Loucy (cell line): Measurements from ENCODE around the gene ZFP90.

Experiments used
- H2AFZ ChIP-seq: fragments of 200-600 bp; sonication (generic); 2 replicates; pipeline ENCODE4 v1.6.0; 2016; ENCODE audit warnings: antibody characterized with exemption, mild to moderate bottlenecking, low read length, moderate library complexity
- H3F3A ChIP-seq: fragments of 200-600 bp; 2 replicates; pipeline ENCODE4 v1.6.0; 2016; ENCODE audit warnings: antibody characterized with exemption, low read depth, mild to moderate bottlenecking
- H3K27me3 ChIP-seq: fragments of 200-600 bp; sonication (generic); 2 replicates; pipeline ENCODE4 v1.6.1; 2014; ENCODE audit warnings: low read length, mild to moderate bottlenecking; ENCODE audit not compliant: insufficient read depth, poor library complexity, severe bottlenecking
- H3K36me3 ChIP-seq: fragments of 200-600 bp; sonication (generic); 2 replicates; pipeline ENCODE4 v1.6.1; 2016; ENCODE audit warnings: low read length; ENCODE audit not compliant: insufficient read depth
- H3K4me1 ChIP-seq: fragments of 200-600 bp; sonication (generic); 2 replicates; pipeline ENCODE4 v1.5.1; 2014; ENCODE audit warnings: low read length, mild to moderate bottlenecking; ENCODE audit not compliant: insufficient read depth, poor library complexity, severe bottlenecking
- H3K4me2 ChIP-seq: fragments of 200-600 bp; sonication (generic); 2 replicates; pipeline ENCODE4 v1.6.0; 2014; ENCODE audit warnings: antibody characterized with exemption, low read length, low read depth, mild to moderate bottlenecking; ENCODE audit not compliant: poor library complexity, severe bottlenecking
- H3K4me3 ChIP-seq: fragments of 200-600 bp; sonication (generic); 2 replicates; pipeline ENCODE4 v1.5.1; 2014; ENCODE audit warnings: low read length, mild to moderate bottlenecking, mixed read lengths; ENCODE audit not compliant: poor library complexity, severe bottlenecking
- H3K79me2 ChIP-seq: fragments of 200-600 bp; sonication (generic); 2 replicates; pipeline ENCODE4 v1.6.1; 2014; ENCODE audit warnings: low read length; ENCODE audit not compliant: insufficient read depth
- H3K9ac ChIP-seq: fragments of 200-600 bp; sonication (generic); 2 replicates; pipeline ENCODE4 v1.6.0; 2014; ENCODE audit warnings: mild to moderate bottlenecking, low read depth, low read length, moderate library complexity; ENCODE audit not compliant: poor library complexity, severe bottlenecking
- H3K9me2 ChIP-seq: fragments of 200-600 bp; sonication (generic); replicated peaks from 2 replicates; pipeline ENCODE4 v1.6.1; 2016; ENCODE audit warnings: low read depth, low read length, mixed read lengths
- H3K9me3 ChIP-seq: fragments of 200-600 bp; sonication (generic); 2 replicates; pipeline ENCODE4 v1.6.1; 2014; ENCODE audit warnings: mild to moderate bottlenecking, antibody characterized with exemption, low read length, low read depth; ENCODE audit not compliant: insufficient read depth
- H4K20me1 ChIP-seq: fragments of 200-600 bp; sonication (generic); 2 replicates; pipeline ENCODE4 v1.6.0; 2014; ENCODE audit warnings: antibody characterized with exemption, low read length, mild to moderate bottlenecking; ENCODE audit not compliant: insufficient read depth, poor library complexity, severe bottlenecking
- EZH2phosphoT487 ChIP-seq: fragments of 200-600 bp; IDR thresholded peaks from 2 replicates; pipeline ENCODE4 v1.6.1; 2018; ENCODE audit warnings: antibody characterized with exemption, mild to moderate bottlenecking, moderate library complexity, borderline replicate concordance
- TF ChIP-seq, protein P1 (sequence below): fragments of 200-600 bp; sonication (generic); conservative IDR thresholded peaks from 2 replicates; pipeline ENCODE4 v1.5.1; 2014; ENCODE audit warnings: mild to moderate bottlenecking, antibody characterized with exemption, low read length

ZFP90 gene

DNA sequence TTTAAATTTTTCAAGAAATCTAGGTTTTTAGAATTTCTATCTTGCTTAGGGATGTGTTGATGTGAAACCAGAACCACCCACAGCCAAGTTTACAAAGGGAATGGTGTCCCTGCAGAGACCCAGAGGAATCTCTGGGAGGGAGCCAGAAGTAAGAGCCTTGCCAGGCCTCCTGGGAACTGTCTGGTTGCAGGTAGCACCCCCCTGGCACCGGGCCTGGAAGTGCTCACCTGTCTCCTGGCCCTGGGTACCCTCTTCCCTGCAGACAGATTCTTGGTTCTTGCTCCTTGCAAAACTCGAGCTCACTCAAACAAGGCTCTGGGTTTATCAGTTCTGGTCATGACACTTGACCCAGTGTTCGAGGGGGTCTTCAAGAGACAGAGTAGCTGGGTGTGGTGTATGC is 24.6 kb upstream of the ZFP90 start:
- H3K9me2 ChIP-seq: no peaks in the 10 kb centered on the region
- H3F3A ChIP-seq: no peaks in the 10 kb centered on the region
- H3K9me3 ChIP-seq: no peaks in the 10 kb centered on the region
- H2AFZ ChIP-seq: no peak overlapping the region
- no peaks in the 10 kb centered on the region for H3K36me3 ChIP-seq
- no peak overlapping the region for H3K9ac ChIP-seq
- no peak overlapping the region for H3K4me2 ChIP-seq
- no peak for TF ChIP-seq EZH2phosphoT487
- TF ChIP-seq, protein P1, sequence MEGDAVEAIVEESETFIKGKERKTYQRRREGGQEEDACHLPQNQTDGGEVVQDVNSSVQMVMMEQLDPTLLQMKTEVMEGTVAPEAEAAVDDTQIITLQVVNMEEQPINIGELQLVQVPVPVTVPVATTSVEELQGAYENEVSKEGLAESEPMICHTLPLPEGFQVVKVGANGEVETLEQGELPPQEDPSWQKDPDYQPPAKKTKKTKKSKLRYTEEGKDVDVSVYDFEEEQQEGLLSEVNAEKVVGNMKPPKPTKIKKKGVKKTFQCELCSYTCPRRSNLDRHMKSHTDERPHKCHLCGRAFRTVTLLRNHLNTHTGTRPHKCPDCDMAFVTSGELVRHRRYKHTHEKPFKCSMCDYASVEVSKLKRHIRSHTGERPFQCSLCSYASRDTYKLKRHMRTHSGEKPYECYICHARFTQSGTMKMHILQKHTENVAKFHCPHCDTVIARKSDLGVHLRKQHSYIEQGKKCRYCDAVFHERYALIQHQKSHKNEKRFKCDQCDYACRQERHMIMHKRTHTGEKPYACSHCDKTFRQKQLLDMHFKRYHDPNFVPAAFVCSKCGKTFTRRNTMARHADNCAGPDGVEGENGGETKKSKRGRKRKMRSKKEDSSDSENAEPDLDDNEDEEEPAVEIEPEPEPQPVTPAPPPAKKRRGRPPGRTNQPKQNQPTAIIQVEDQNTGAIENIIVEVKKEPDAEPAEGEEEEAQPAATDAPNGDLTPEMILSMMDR: no peak
- no peaks in the 10 kb centered on the region for H3K27me3 ChIP-seq
- H3K4me1 ChIP-seq: no peaks in the 10 kb centered on the region
- H4K20me1 ChIP-seq: no peaks in the 10 kb centered on the region
- no peaks in the 10 kb centered on the region for H3K79me2 ChIP-seq
- no peak overlapping the region for H3K4me3 ChIP-seq

DNA sequence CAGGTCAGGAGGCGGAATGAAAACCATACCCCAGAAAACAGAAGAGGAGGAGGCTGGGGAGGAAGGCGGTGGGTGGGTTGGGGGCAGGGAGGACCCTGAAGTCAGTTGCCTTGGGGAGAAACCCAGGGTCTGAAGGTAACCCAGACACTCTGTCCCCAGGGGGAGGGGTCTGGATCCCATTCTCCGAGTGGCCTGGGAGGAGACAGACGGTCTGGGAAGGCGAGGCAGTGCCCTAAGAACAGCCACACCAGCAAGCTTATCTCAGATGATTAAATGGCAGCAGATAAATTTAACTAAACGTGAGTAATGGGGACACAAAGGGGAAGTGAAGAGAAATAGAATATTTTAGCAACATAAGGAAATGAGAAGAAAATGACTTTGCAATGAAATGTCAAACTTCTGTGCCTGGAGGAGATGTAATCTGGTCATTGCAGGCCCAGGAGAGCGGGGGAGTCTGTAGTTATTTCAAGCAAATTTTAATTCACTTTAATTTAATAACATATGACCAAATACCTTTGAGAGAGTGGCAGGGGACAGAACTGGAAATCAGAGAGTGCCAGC is 21.4 kb upstream of the ZFP90 start:
- no peak overlapping the region for H3K4me2 ChIP-seq
- TF ChIP-seq, protein P1: no peak
- TF ChIP-seq EZH2phosphoT487: no peak
- H3K79me2 ChIP-seq: no peaks in the 10 kb centered on the region
- H3K9me3 ChIP-seq: no peaks in the 10 kb centered on the region
- no peaks in the 10 kb centered on the region for H4K20me1 ChIP-seq
- H2AFZ ChIP-seq: no peak overlapping the region
- no peaks in the 10 kb centered on the region for H3F3A ChIP-seq
- H3K4me1 ChIP-seq: no peaks in the 10 kb centered on the region
- H3K27me3 ChIP-seq: no peaks in the 10 kb centered on the region
- no peak overlapping the region for H3K4me3 ChIP-seq
- no peaks in the 10 kb centered on the region for H3K9me2 ChIP-seq
- no peaks in the 10 kb centered on the region for H3K36me3 ChIP-seq
- H3K9ac ChIP-seq: no peak overlapping the region

DNA sequence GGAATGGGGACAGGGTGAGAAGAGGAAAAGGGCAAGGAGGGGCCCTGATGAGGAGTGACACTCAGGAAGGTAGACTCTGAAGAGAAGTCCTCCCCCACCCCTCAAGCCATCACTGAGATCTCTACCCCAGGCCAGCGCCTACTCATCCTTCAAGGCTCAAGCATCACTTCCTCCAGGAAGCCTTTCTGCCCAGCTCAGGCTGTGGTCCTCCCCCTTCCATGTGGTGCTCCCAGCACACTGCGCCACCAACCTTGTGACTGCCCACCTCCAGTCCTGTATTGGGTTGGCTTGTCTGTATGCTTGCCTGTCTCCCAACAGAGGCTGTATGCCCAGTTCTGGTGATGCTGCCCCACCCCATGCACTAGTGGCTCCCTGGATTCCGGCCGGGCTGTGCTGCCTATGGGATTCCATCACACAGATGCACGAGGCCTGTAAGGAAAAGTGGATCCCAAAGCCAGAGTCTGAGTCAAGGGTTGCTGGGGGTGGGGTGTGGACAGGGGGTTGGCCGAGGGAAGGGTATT is 19.8 kb upstream of the ZFP90 start:
- H3F3A ChIP-seq: no peaks in the 10 kb centered on the region
- no peaks in the 10 kb centered on the region for H3K4me1 ChIP-seq
- no peak overlapping the region for H3K9ac ChIP-seq
- no peak overlapping the region for H3K4me2 ChIP-seq
- H2AFZ ChIP-seq: no peak overlapping the region
- TF ChIP-seq, protein P1: no peak
- TF ChIP-seq EZH2phosphoT487: no peak
- no peaks in the 10 kb centered on the region for H3K27me3 ChIP-seq
- H4K20me1 ChIP-seq: no peaks in the 10 kb centered on the region
- no peaks in the 10 kb centered on the region for H3K79me2 ChIP-seq
- H3K4me3 ChIP-seq: no peak overlapping the region
- H3K9me2 ChIP-seq: no peaks in the 10 kb centered on the region
- H3K36me3 ChIP-seq: no peaks in the 10 kb centered on the region
- no peaks in the 10 kb centered on the region for H3K9me3 ChIP-seq
